HUES48 (cell line): ENCODE results near the gene C19orf81.

Experiments
- H3K27ac ChIP-seq: one replicate; pipeline ENCODE4 v1.7.0; 2013; ENCODE audit warnings: low read depth, low read length, inconsistent platforms
- H3K27me3 ChIP-seq: 2 replicates; pipeline ENCODE4 v1.6.1; 2013; ENCODE audit warnings: mild to moderate bottlenecking, low read length; ENCODE audit not compliant: control insufficient read depth, insufficient read depth
- H3K36me3 ChIP-seq: 2 replicates; pipeline ENCODE4 v1.6.1; 2013; ENCODE audit warnings: low read length; ENCODE audit not compliant: control insufficient read depth, insufficient read depth
- H3K4me1 ChIP-seq: 2 replicates; pipeline ENCODE4 v1.6.1; 2013; ENCODE audit warnings: mild to moderate bottlenecking, low read length; ENCODE audit not compliant: control insufficient read depth, insufficient read depth
- H3K4me3 ChIP-seq: 2 replicates; pipeline ENCODE4 v1.5.1; 2013; ENCODE audit warnings: mild to moderate bottlenecking, low read depth, low read length
- H3K9ac ChIP-seq: 2 replicates; pipeline ENCODE4 v1.6.1; 2013; ENCODE audit warnings: mild to moderate bottlenecking, low read depth, low read length, moderate library complexity
- H3K9me3 ChIP-seq: 2 replicates; pipeline ENCODE4 v1.6.1; 2013; ENCODE audit warnings: low read length; ENCODE audit not compliant: control insufficient read depth, insufficient read depth

C19orf81 gene

GRCh38 chr19:50703915-50704796 is 54.9 kb downstream of the C19orf81 start:
- no peaks in the 10 kb centered on the region for H3K36me3 ChIP-seq
- H3K9me3 ChIP-seq: no peaks in the 10 kb centered on the region; the same call in 1 of the 2 replicates
- H3K27ac ChIP-seq: no peak overlapping the region
- H3K27me3 ChIP-seq: peaks cover 20% of the 10 kb centered on the region
- H3K4me1 ChIP-seq: no peaks in the 10 kb centered on the region
- no peak overlapping the region for H3K4me3 ChIP-seq
- H3K9ac ChIP-seq: no peak overlapping the region

- Histone ChIP-seq H3K9me3 (no peaks in the 10 kb centered on the region; the same call in 1 of the 2 replicates), H3K27me3 (peaks cover 8% of the 10 kb centered on the region), H3K36me3 (no peaks in the 10 kb centered on the region), H3K4me1 (no peaks in the 10 kb centered on the region), H3K9ac (no peak overlapping the region), H3K4me3 (no peak overlapping the region), H3K27ac (no peak overlapping the region)
These were observed 56.3 kb downstream of the C19orf81 start for GRCh38 chr19:50705422-50706019.

DNA sequence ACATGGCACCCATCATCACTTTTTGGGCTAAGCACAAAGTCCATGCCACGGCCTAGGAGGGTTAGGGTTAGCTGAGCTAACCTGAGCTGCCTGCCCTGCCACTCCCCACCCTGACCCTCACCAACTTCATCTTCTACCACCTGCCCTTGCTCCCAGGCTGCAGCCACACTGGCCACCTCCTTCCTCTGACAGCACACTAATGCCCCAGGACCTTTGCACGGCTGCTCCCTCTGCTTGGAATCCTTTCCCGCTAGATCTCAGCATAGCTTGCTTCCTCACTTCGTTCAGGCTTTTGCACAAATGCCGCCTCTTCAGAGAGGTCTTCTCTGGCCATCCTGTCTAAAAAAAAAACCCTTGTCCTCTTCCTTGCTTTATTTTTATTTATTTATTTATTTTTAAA is 57.1 kb downstream of the C19orf81 start:
- Histone ChIP-seq H3K27ac (no peak overlapping the region), H3K4me3 (no peak overlapping the region), H3K9me3 (no peaks in the 10 kb centered on the region), H3K4me1 (no peaks in the 10 kb centered on the region), H3K9ac (no peak overlapping the region), H3K36me3 (no peaks in the 10 kb centered on the region), H3K27me3 (peaks cover 4% of the 10 kb centered on the region; the same call in 1 of the 2 replicates)

DNA sequence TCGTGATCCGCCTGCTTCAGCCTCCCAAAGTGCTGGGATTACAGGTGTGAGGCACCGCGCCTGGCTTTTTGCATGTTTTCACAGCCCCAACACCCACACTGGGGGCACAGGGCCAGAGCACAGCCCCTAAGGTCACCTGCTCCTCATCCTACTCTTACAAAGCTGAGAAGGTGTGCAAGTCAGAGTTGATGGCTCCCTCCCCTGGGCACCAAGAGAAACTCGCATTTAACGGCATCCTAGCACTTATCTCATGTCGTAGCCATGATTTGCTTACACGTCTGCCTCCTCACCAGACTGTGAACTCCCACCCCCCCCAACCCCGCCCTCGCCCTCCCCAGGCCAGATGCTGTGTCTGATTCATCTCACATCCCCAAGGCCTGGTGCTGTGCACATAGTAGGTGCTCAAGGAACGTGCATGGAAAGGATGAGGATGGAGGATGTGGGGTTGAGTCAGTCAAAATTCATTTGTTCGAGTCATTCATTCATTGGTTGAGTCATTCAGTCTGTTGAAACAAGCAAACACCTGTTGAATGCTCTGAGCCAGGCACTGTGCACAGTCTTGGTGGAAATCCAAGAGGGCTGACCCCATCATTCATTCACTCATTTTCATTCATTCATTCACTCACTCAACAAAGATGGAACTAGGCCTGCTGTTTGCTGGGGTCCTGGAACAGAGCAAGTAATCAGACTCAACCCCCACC is 59.1 kb downstream of the C19orf81 start:
- H3K36me3 ChIP-seq: no peaks in the 10 kb centered on the region
- no peaks in the 10 kb centered on the region for H3K9me3 ChIP-seq
- no peak overlapping the region for H3K9ac ChIP-seq
- H3K27ac ChIP-seq: no peak overlapping the region
- no peak overlapping the region for H3K4me3 ChIP-seq
- H3K4me1 ChIP-seq: no peaks in the 10 kb centered on the region
- H3K27me3 ChIP-seq: no peaks in the 10 kb centered on the region
